Epithelial cell of alveolus of lung (primary cell): ENCODE results near the gene SYCE3. TPM values are rescaled to one million over a fixed set of nuclear protein-coding genes. Genes with fewer than 3 reads are reported as not detected.

Experiments used
- total RNA-seq: library from RNA; depleted of rRNA; stranded (reverse); fragments of >200 nt; gene quantifications from 2 replicates; pipeline ENCODE4 v1.2.1, GENCODE V29; 2015

Gene SYCE3
- not detected in 2 replicates for total RNA-seq

GRCh38 chr22:50562523-50563412 is at the start of gene SYCE3:
Gene SYCE3, minus strand, starts transcription at chr22:50562919. Its CDS starts 6,514 bp downstream, at chr22:50556405.

DNA sequence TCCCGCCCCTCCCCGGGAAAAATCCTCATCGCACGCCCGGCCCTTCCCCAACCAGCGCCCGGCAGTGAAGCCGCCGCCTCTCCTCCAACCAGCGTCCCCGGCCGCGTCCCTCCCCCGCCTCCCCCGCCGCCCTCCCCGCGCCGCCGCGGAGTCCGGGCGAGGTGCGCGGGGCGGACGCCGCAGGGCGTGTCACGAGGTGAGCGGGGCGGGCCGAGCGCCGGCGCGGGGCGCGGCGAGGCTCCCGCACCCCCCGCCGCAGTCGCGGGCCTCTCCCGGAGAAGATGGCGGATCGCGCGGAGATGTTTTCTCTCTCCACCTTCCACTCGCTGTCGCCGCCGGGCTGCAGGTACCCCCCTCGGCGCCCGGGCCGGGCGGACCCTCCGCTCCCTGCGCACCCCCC is 37.8 kb upstream of the SYCE3 start, which contains the start of gene MAPK8IP2:
MAPK8IP2 (plus strand) TSS at position 256 of the 400 bp plus-strand sequence; CDS start at position 282, 26 bp downstream.

GRCh38 chr22:50582493-50583293 is 20.0 kb upstream of the SYCE3 start, which contains the start of gene CHKB:
Gene CHKB, minus strand, starts transcription at chr22:50582849. Its CDS starts 68 bp downstream, at chr22:50582781.

DNA sequence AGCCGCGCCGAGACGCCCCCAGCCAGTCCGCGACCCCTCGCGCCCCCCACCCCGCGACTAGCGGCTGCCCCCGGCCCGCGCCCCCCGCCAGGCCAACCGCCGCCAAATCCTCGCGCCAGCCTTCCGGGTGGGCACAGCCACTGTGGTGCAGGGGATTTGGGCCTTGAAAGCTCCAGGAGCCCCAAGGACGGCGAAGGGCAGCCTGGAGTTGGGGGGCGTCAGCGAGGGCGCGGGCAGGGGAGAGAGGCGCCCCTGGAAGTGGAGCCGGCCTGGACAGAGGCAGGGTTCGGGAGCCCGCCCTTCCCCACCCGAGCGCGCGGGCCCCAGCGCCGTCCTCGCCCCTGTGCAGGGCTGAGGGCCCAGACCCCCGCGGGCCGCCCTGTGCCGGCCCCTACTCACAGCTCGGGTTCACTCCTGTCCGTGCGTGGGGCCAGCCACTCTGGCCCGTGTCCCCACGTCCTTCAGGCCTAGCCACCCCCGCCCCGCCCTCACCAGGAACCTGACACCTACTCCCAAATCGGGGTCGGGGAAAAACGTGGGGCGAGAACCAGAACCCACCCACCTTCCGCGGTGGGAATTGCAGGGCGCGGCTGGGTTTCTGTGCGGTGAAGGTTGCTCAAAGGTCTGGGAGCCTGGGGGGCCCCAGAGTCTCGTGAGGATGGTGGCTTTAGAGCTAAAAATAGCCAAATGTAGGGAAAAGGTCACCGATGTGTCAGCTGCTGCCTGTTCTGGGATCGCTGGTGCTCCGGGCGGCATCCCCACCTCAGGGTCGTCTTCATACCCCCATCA is 15.5 kb upstream of the SYCE3 start, which contains the start of gene CPT1B:
CPT1B (minus strand) TSS at position 441 of the 789 bp plus-strand sequence. CDS start 512 bp downstream, outside the sequence.

DNA sequence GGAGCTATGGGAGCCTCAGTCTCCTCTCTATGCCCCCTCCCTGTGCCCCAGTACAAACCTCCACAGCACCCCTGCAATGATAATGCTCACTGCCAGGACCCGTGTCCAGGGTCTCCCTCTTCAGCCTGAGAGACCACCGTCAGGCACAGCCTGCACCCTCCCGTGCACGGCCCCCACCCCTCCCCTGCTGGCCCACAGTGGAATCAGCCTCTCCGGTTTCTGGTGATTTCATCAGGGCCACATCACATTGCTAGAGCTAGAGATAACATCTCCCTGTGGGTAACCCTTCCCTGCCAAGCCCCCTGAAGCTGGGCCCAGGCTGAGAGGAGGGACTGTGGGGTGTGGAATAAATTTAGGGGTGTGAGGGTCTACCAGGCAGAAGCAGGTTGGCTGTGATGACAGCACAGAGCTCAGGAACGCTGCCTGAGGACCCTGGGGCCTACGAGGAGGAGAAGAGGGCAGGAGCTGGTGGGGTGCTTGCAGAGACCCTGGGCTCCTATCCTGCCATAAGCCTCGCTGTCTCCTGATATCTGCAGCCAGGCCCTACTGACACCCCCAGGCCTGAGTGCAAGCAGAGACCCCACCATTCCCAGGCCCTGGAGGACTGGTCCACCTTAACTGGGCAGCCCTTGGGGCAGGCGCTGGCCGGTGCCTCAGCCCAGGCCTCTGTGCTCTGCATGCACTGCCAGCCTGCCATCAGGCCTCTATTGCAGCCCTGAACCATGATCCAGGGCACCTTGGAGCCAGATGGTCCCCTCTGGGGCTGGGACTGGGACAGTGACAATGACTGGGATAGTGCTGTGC is 17.0 kb downstream of the SYCE3 start, which contains the start of gene KLHDC7B:
KLHDC7B (plus strand) TSS at position 378 of the 804 bp plus-strand sequence; CDS start at position 723, 345 bp downstream.

GRCh38 chr22:50529897-50530579 is 32.7 kb downstream of the SYCE3 start, which contains the start of gene TYMP:
Gene TYMP, minus strand, starts transcription at chr22:50530012. Its CDS starts 303 bp downstream, at chr22:50529709.

DNA sequence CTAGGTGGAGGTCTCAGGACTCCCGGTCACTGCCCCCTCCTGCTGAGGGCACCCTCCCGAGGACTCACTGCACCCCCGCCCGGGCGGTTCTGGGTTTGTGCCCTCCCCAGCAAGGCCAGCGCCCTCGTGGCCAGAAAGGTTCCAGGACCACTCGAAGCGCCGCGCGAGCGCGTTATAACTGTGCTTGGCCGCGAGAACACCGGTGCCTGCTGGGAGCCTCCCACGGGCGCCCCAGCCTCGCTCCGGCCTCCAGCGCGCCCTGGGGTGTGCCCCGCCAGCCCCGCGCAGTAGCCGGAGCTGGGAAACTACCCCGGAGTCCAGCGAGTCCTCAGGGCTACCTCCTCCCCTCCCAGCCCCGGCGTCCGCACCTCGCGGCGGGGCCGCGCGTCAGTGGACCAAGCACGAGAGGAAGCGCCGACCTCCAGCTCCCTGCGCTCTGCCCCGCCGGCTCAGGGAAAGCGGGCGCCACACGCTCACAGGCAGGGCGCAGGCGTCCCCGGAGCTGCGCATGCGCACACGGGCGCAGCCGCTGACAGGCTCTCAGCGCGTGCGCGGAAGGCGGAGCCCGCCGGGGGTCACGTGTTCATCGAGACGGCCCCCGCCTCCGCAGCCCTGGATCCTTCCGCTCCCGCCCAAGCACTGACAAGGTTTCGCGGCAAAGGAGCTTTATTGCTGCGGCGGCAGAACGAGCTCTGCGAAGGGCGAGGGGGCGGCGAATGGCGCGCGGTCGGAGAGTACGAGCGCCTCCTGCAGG is 37.4 kb downstream of the SYCE3 start, which contains the start of gene SCO2:
SCO2 (minus strand) TSS at position 495 of the 754 bp plus-strand sequence. CDS start 1,187 bp downstream, outside the sequence.

DNA sequence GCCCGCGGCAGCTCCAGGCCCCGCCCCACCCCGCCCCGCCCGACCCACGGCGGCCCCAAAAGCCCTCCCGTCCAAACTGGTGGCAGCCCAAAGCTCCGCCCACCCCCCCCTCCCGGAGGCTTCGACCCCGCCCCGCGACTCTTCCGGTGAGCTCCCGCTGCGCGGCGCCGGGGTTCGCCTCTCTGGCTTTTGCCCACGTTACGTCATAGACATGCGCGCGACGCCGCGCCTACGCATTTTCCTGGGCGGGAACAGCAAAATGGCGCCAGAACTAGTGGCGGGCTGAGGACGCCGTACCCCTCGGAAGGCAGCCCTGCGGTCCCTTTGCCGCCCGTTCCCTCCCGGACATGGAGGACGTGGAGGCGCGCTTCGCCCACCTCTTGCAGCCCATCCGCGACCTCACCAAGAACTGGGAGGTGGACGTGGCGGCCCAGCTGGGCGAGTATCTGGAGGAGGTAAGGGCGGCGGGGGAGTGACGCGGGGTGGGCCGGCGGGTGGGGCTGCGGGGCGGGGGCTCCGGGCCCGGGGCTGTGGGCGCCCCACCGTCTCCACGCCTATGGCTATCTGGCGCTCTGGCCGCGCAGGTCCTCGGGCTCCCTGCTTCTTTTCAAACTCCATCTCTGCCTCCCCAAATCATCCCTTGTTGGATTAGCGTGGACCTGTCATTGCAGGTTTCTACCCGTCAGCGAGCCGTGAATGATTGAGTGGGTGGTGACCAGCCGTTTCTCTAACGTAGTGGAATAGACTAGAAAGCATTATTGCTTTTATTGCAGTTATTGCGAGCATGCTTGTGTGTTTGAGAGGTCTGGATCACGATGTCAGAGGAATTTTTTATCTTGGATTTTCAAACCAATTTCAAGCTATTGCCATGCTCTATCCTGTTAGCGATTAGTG is 54.5 kb downstream of the SYCE3 start, which contains the start of gene NCAPH2:
NCAPH2 (plus strand) TSS at position 234 of the 894 bp plus-strand sequence; CDS start at position 348, 114 bp downstream.

GRCh38 chr22:50507421-50507990 is 55.2 kb downstream of the SYCE3 start, which contains the start of gene LMF2:
Gene LMF2, minus strand, starts transcription at chr22:50507702. Its CDS starts 27 bp downstream, at chr22:50507675.

Other genes with a start within 250 kb of the SYCE3 start
- gene DENND6B, start 235.9 kb downstream of the SYCE3 start, total RNA-seq = 2.2 and 2.4 TPM in 2 replicates
- gene PPP6R2, start 219.6 kb downstream of the SYCE3 start, total RNA-seq = 34.5 and 36.1 TPM in 2 replicates
- gene SBF1, start 87.9 kb downstream of the SYCE3 start, total RNA-seq = 56.4 and 65.3 TPM in 2 replicates
- 0.72 and 8.8 TPM in 2 replicates for gene ADM2, start 81.4 kb downstream of the SYCE3 start, total RNA-seq
- not detected in 2 replicates for gene MIOX, start 76.1 kb downstream of the SYCE3 start, total RNA-seq
- gene LMF2, start 55.2 kb downstream of the SYCE3 start, total RNA-seq = 56.1 and 68.0 TPM in 2 replicates
- 16.0 and 60.0 TPM in 2 replicates for gene NCAPH2, start 54.7 kb downstream of the SYCE3 start, total RNA-seq
- 5.4 and 8.4 TPM in 2 replicates for gene SCO2, start 37.3 kb downstream of the SYCE3 start, total RNA-seq
- gene TYMP, start 32.9 kb downstream of the SYCE3 start, total RNA-seq = 36.4 and 74.5 TPM in 2 replicates
- 0.52 TPM in 1 of 2 replicates, not detected in the other for gene KLHDC7B, start 17.0 kb downstream of the SYCE3 start, total RNA-seq
- gene CPT1B, start 15.5 kb upstream of the SYCE3 start, total RNA-seq = 0.52 and 3.8 TPM in 2 replicates
- 29.1 and 34.9 TPM in 2 replicates for gene CHKB, start 19.9 kb upstream of the SYCE3 start, total RNA-seq
- gene MAPK8IP2, start 37.9 kb upstream of the SYCE3 start, total RNA-seq = 0.24 and 0.26 TPM in 2 replicates
- 38.2 and 48.5 TPM in 2 replicates for gene ARSA, start 65.2 kb upstream of the SYCE3 start, total RNA-seq
- 1.2 and 4.2 TPM in 2 replicates for gene SHANK3, start 109.9 kb upstream of the SYCE3 start, total RNA-seq
- not detected in 2 replicates for gene ACR, start 175.3 kb upstream of the SYCE3 start, total RNA-seq
- gene RABL2B, start 220.7 kb upstream of the SYCE3 start, total RNA-seq = 7.3 and 12.2 TPM in 2 replicates